SU-DHL-6 (cell line): ENCODE results near the gene SYNPR.

Experiments used
- H2AFZ ChIP-seq: fragments of 200-600 bp; sonication (generic); 2 replicates; pipeline ENCODE4 v1.6.1; 2014; ENCODE audit warnings: low read depth, mild to moderate bottlenecking, moderate library complexity, mixed read lengths, antibody characterized with exemption, low read length; ENCODE audit not compliant: severe bottlenecking
- H3F3A ChIP-seq: fragments of 200-600 bp; shearing (Covaris generic); 2 replicates; pipeline ENCODE4 v1.6.0; 2016; ENCODE audit warnings: antibody characterized with exemption, mild to moderate bottlenecking; ENCODE audit not compliant: insufficient read depth
- H3K27ac ChIP-seq: fragments of 200-600 bp; sonication (generic); 2 replicates; pipeline ENCODE4 v1.5.1; 2016; ENCODE audit warnings: low read depth, mild to moderate bottlenecking, low read length, moderate library complexity, mixed read lengths
- H3K27me3 ChIP-seq: fragments of 200-600 bp; sonication (generic), shearing (Covaris generic); 2 replicates; pipeline ENCODE4 v1.6.0; 2014; ENCODE audit warnings: mild to moderate bottlenecking, low read length
- H3K36me3 ChIP-seq: fragments of 200-600 bp; sonication (generic); 2 replicates; pipeline ENCODE4 v1.6.1; 2014; ENCODE audit warnings: mild to moderate bottlenecking, low read length, mixed read lengths
- H3K4me2 ChIP-seq: fragments of 300-600, 200-600 bp; shearing (Covaris generic), sonication (generic); 2 replicates; pipeline ENCODE4 v1.6.0; 2014; ENCODE audit warnings: low read length, low read depth, mild to moderate bottlenecking; ENCODE audit not compliant: poor library complexity, severe bottlenecking
- H3K4me3 ChIP-seq: fragments of 200-600 bp; sonication (generic); 2 replicates; pipeline ENCODE4 v1.5.1; 2014; ENCODE audit warnings: antibody characterized with exemption, low read length, mild to moderate bottlenecking, mixed read lengths; ENCODE audit not compliant: insufficient read depth, poor library complexity, severe bottlenecking
- H3K79me2 ChIP-seq: fragments of 200-600 bp; sonication (generic); 2 replicates; pipeline ENCODE4 v1.6.1; 2014; ENCODE audit warnings: mild to moderate bottlenecking, low read length, moderate library complexity; ENCODE audit not compliant: insufficient read depth
- H3K9ac ChIP-seq: fragments of 200-600 bp; sonication (generic); 2 replicates; pipeline ENCODE4 v1.7.0; 2014; ENCODE audit warnings: mild to moderate bottlenecking, low read length
- H3K9me2 ChIP-seq: fragments of 200-600 bp; sonication (generic); replicated peaks from 2 replicates; pipeline ENCODE4 v1.6.1; 2014; ENCODE audit warnings: low read length; ENCODE audit not compliant: insufficient read depth
- H3K9me3 ChIP-seq: fragments of 200-600 bp; sonication (generic); 2 replicates; pipeline ENCODE4 v1.6.1; 2014; ENCODE audit warnings: low read length, mixed read lengths; ENCODE audit not compliant: insufficient read depth
- H4K20me1 ChIP-seq: fragments of 200-600 bp; sonication (generic); 2 replicates; pipeline ENCODE4 v1.6.1; 2014; ENCODE audit warnings: low read depth, mild to moderate bottlenecking, antibody characterized with exemption, low read length, moderate library complexity, mixed read lengths
- EZH2phosphoT487 ChIP-seq: fragments of 200-600 bp; sonication (generic), shearing (Covaris generic); conservative IDR thresholded peaks from 2 replicates; pipeline ENCODE4 v1.6.1; 2018; ENCODE audit warnings: mild to moderate bottlenecking, antibody characterized with exemption, low read length, moderate library complexity, mixed read lengths
- TF ChIP-seq, protein P1 (sequence below): fragments of 200-600 bp; sonication (generic); IDR thresholded peaks from one replicate; pipeline ENCODE4 v1.5.1; 2017; ENCODE audit warnings: antibody characterized with exemption, mild to moderate bottlenecking, low read length, moderate library complexity; ENCODE audit not compliant: insufficient read depth, poor library complexity, severe bottlenecking

Gene SYNPR

DNA sequence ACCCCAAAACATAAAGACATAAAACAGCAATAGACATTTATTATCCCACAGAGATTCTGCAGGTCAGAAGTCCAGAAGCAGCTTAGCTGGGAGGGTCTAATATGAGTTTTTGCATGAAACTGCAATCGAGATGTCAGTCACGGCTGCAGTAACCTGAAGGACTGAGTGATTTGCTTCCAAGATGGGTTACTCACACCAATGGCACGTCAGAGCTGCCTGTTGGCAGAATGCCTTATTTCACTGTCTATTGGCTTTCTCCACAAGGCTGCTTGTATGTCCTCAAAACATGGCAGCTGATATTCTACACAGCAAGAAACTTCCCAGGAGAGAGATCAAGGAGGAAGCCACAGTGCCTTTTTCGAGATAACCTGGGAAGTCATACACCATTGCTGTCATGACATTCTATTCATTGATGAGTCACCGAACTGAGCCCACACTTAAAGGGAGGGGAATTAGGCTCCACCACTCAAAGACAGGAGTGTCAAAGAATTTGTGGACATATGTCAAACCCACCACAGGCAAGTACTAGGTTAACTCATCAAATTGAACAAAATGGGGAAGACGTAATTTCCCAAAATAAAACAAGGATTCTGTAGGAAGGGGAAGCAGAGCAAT is 122.2 kb downstream of the SYNPR start:
- Histone ChIP-seq H3K4me2 (no peak overlapping the region), H4K20me1 (no peaks in the 10 kb centered on the region), H3F3A (no peaks in the 10 kb centered on the region), H3K9me3 (no peaks in the 10 kb centered on the region), H3K4me3 (no peak overlapping the region), H3K9me2 (no peaks in the 10 kb centered on the region), H3K36me3 (no peaks in the 10 kb centered on the region), H2AFZ (no peak overlapping the region), H3K27me3 (no peaks in the 10 kb centered on the region), H3K27ac (no peak overlapping the region), H3K79me2 (no peaks in the 10 kb centered on the region), H3K9ac (no peak overlapping the region)
- no peak for TF ChIP-seq EZH2phosphoT487
- TF ChIP-seq, protein P1, sequence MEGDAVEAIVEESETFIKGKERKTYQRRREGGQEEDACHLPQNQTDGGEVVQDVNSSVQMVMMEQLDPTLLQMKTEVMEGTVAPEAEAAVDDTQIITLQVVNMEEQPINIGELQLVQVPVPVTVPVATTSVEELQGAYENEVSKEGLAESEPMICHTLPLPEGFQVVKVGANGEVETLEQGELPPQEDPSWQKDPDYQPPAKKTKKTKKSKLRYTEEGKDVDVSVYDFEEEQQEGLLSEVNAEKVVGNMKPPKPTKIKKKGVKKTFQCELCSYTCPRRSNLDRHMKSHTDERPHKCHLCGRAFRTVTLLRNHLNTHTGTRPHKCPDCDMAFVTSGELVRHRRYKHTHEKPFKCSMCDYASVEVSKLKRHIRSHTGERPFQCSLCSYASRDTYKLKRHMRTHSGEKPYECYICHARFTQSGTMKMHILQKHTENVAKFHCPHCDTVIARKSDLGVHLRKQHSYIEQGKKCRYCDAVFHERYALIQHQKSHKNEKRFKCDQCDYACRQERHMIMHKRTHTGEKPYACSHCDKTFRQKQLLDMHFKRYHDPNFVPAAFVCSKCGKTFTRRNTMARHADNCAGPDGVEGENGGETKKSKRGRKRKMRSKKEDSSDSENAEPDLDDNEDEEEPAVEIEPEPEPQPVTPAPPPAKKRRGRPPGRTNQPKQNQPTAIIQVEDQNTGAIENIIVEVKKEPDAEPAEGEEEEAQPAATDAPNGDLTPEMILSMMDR = no peak

DNA sequence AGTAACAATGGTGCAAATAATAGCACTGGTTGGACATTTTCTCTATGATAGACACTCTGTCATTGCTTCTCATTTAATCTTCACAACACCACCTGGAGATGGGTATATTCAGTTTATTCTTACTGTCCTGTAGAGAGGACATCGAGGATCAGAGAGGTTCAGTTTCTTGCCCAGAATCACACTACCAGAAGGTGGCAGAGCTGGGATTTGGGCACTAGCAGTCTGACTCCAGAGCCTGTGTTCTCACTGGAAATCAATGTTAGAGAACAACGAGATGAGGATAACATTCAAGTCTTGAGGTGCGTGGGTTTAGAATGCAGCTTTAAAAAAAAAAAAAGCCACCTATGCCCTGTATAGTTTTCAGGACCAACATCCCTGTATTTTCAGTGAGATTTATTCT is 127.8 kb downstream of the SYNPR start:
- Histone ChIP-seq H3K9ac (no peak overlapping the region), H3K4me2 (no peak overlapping the region), H3K79me2 (no peaks in the 10 kb centered on the region), H3K27ac (no peak overlapping the region), H3F3A (no peaks in the 10 kb centered on the region), H3K27me3 (no peaks in the 10 kb centered on the region), H2AFZ (no peak overlapping the region), H3K9me2 (no peaks in the 10 kb centered on the region), H4K20me1 (no peaks in the 10 kb centered on the region), H3K9me3 (no peaks in the 10 kb centered on the region), H3K4me3 (no peak overlapping the region), H3K36me3 (no peaks in the 10 kb centered on the region)
- TF ChIP-seq, protein P1 = no peak
- TF ChIP-seq EZH2phosphoT487 = no peak

DNA sequence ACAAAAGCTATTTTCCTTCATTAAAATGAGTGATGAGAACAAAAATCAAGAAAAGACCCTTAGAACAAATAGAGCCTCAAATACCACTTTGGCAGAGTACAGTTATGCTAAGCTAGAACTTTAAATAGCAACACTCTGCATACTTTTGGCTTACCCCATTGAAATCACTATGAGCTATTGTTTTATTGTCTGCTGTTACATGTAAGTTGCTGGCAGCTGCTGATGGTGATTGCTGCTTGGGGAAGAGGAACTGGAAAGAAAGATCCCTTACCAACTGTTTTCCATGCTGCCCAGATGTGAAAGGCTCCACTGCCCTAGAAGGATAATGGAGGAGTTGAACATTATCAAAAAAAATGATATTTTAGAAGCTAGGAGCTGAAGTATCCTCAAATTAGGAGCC is 135.4 kb downstream of the SYNPR start:
- no peak overlapping the region for H3K4me2 ChIP-seq
- H3K79me2 ChIP-seq = no peaks in the 10 kb centered on the region
- H3K4me3 ChIP-seq = no peak overlapping the region
- H3K9ac ChIP-seq = no peak overlapping the region
- TF ChIP-seq, protein P1 = no peak
- TF ChIP-seq EZH2phosphoT487 = no peak
- no peak overlapping the region for H3K27ac ChIP-seq
- no peaks in the 10 kb centered on the region for H3K9me2 ChIP-seq
- no peaks in the 10 kb centered on the region for H3K9me3 ChIP-seq
- H3F3A ChIP-seq = no peaks in the 10 kb centered on the region
- H3K36me3 ChIP-seq = no peaks in the 10 kb centered on the region
- H3K27me3 ChIP-seq = no peaks in the 10 kb centered on the region
- H4K20me1 ChIP-seq = no peaks in the 10 kb centered on the region
- no peak overlapping the region for H2AFZ ChIP-seq
